GM23338 (cell line): ENCODE results near the gene GALNT9. TPM values are rescaled to one million over a fixed set of nuclear protein-coding genes. Genes with fewer than 3 reads are reported as not detected.

Experiments used
- ETS1 ChIP-seq: IDR thresholded peaks from 2 replicates; pipeline ENCODE4 v1.6.1; 2016; ENCODE audit warnings: antibody characterized with exemption
- JUNB ChIP-seq: IDR thresholded peaks from one replicate; pipeline ENCODE4 v1.6.1; 2016; ENCODE audit warnings: antibody characterized with exemption; ENCODE audit not compliant: unreplicated experiment
- NANOG ChIP-seq: IDR thresholded peaks from 2 replicates; pipeline ENCODE4 v1.6.1; 2016; ENCODE audit warnings: antibody characterized with exemption, borderline replicate concordance
- STAT1 ChIP-seq: IDR thresholded peaks from one replicate; pipeline ENCODE4 v1.6.1; 2016; ENCODE audit warnings: antibody characterized with exemption; ENCODE audit not compliant: unreplicated experiment
- polyA plus RNA-seq: library from polyadenylated mRNA; unstranded; fragments of >200 nt; fragmentation: Nextera tagmentation; extraction: Ambion mirVana; gene quantifications from 2 replicates; pipeline ENCODE4 v1.2.1, GENCODE V29; 2016
- total RNA-seq: library from RNA; depleted of rRNA; stranded (reverse); fragments of >200 nt; shearing (Covaris generic); gene quantifications from 2 replicates; pipeline ENCODE4 v1.2.3, GENCODE V29; 2014
- TF ChIP-seq, protein P1 (sequence below): fragments of 250-450 bp; sonication (Bioruptor Pico); IDR thresholded peaks from 2 replicates; pipeline ENCODE4 v1.5.0; 2020; ENCODE audit warnings: mild to moderate bottlenecking, moderate library complexity
- TF ChIP-seq, protein P2 (sequence below): IDR thresholded peaks from one replicate; pipeline ENCODE4 v1.6.1; 2018; ENCODE audit warnings: antibody characterized with exemption; ENCODE audit not compliant: unreplicated experiment

GALNT9 gene
- total and polyA plus RNA-seq, 2 experiments from 2014 or later: 0.81 to 2.5 TPM

DNA sequence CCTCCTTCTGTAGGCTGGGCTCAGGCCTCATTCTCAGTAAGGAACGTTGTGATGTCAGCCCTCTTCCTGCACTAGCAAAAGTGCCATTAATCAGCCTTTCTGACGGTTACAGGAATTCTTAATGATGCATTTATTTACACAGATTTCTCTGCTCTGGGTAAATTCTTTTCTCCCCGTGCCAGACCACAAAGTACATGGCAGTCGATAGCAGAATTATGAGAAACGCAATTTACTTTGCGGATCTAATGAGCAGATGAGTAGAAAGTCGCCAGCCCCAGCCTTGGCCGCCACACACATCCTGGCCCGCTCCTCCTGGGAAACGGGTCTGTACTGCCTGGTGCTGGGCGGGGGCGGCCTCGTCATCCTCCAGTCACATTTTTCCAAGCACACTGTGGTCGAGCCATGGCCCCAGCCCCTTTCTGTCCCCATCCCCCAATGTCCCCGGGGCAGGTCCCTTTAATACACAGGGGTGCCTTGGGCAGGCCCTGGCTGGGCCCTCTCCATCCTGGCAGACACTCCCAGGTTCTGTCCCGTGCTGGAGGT, 159.2 kb downstream of the GALNT9 start (continued):
- TF ChIP-seq, protein P1, sequence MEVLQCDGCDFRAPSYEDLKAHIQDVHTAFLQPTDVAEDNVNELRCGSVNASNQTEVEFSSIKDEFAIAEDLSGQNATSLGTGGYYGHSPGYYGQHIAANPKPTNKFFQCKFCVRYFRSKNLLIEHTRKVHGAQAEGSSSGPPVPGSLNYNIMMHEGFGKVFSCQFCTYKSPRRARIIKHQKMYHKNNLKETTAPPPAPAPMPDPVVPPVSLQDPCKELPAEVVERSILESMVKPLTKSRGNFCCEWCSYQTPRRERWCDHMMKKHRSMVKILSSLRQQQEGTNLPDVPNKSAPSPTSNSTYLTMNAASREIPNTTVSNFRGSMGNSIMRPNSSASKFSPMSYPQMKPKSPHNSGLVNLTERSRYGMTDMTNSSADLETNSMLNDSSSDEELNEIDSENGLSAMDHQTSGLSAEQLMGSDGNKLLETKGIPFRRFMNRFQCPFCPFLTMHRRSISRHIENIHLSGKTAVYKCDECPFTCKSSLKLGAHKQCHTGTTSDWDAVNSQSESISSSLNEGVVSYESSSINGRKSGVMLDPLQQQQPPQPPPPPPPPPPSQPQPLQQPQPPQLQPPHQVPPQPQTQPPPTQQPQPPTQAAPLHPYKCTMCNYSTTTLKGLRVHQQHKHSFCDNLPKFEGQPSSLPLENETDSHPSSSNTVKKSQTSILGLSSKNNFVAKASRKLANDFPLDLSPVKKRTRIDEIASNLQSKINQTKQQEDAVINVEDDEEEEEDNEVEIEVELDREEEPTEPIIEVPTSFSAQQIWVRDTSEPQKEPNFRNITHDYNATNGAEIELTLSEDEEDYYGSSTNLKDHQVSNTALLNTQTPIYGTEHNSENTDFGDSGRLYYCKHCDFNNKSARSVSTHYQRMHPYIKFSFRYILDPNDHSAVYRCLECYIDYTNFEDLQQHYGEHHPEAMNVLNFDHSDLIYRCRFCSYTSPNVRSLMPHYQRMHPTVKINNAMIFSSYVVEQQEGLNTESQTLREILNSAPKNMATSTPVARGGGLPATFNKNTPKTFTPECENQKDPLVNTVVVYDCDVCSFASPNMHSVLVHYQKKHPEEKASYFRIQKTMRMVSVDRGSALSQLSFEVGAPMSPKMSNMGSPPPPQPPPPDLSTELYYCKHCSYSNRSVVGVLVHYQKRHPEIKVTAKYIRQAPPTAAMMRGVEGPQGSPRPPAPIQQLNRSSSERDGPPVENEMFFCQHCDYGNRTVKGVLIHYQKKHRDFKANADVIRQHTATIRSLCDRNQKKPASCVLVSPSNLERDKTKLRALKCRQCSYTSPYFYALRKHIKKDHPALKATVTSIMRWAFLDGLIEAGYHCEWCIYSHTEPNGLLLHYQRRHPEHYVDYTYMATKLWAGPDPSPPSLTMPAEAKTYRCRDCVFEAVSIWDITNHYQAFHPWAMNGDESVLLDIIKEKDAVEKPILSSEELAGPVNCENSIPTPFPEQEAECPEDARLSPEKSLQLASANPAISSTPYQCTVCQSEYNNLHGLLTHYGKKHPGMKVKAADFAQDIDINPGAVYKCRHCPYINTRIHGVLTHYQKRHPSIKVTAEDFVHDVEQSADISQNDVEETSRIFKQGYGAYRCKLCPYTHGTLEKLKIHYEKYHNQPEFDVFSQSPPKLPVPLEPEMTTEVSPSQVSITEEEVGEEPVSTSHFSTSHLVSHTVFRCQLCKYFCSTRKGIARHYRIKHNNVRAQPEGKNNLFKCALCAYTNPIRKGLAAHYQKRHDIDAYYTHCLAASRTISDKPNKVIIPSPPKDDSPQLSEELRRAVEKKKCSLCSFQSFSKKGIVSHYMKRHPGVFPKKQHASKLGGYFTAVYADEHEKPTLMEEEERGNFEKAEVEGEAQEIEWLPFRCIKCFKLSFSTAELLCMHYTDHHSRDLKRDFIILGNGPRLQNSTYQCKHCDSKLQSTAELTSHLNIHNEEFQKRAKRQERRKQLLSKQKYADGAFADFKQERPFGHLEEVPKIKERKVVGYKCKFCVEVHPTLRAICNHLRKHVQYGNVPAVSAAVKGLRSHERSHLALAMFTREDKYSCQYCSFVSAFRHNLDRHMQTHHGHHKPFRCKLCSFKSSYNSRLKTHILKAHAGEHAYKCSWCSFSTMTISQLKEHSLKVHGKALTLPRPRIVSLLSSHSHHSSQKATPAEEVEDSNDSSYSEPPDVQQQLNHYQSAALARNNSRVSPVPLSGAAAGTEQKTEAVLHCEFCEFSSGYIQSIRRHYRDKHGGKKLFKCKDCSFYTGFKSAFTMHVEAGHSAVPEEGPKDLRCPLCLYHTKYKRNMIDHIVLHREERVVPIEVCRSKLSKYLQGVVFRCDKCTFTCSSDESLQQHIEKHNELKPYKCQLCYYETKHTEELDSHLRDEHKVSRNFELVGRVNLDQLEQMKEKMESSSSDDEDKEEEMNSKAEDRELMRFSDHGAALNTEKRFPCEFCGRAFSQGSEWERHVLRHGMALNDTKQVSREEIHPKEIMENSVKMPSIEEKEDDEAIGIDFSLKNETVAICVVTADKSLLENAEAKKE (CRISPR knock-in tag): no peak
- TF ChIP-seq JUNB: no peak
- no peak for TF ChIP-seq ETS1
- TF ChIP-seq, protein P2, sequence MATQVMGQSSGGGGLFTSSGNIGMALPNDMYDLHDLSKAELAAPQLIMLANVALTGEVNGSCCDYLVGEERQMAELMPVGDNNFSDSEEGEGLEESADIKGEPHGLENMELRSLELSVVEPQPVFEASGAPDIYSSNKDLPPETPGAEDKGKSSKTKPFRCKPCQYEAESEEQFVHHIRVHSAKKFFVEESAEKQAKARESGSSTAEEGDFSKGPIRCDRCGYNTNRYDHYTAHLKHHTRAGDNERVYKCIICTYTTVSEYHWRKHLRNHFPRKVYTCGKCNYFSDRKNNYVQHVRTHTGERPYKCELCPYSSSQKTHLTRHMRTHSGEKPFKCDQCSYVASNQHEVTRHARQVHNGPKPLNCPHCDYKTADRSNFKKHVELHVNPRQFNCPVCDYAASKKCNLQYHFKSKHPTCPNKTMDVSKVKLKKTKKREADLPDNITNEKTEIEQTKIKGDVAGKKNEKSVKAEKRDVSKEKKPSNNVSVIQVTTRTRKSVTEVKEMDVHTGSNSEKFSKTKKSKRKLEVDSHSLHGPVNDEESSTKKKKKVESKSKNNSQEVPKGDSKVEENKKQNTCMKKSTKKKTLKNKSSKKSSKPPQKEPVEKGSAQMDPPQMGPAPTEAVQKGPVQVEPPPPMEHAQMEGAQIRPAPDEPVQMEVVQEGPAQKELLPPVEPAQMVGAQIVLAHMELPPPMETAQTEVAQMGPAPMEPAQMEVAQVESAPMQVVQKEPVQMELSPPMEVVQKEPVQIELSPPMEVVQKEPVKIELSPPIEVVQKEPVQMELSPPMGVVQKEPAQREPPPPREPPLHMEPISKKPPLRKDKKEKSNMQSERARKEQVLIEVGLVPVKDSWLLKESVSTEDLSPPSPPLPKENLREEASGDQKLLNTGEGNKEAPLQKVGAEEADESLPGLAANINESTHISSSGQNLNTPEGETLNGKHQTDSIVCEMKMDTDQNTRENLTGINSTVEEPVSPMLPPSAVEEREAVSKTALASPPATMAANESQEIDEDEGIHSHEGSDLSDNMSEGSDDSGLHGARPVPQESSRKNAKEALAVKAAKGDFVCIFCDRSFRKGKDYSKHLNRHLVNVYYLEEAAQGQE: no peak
- no peak for TF ChIP-seq NANOG
- no peak for TF ChIP-seq STAT1
